SK-N-SH treated with all-trans-retinoic acid at 6 μM for 48 hours (cell line): ENCODE data around the gene RSPRY1.

Experiments used
- ATAC-seq: fragments of 200-7000 bp; cut with Tn5 transposase; 3 replicates; pipeline ENCODE4 v1.9.1; 2020; ENCODE audit warnings: mild to moderate bottlenecking, moderate library complexity
- ARNTL ChIP-seq: fragments of 450-650 bp; formaldehyde crosslinking; IDR thresholded peaks from 2 replicates; pipeline ENCODE4 v1.5.0; 2020; ENCODE audit warnings: low read depth, mild to moderate bottlenecking, moderate library complexity, borderline replicate concordance
- BACH2 ChIP-seq: fragments of 250-450 bp; sonication (Bioruptor Pico); IDR thresholded peaks from 2 replicates; pipeline ENCODE4 v1.9.0; 2021; ENCODE audit warnings: mild to moderate bottlenecking, borderline replicate concordance
- CSDC2 ChIP-seq: fragments of 250-450 bp; sonication (Bioruptor Pico); IDR thresholded peaks from 2 replicates; pipeline ENCODE4 v1.5.0; 2020; ENCODE audit warnings: mild to moderate bottlenecking, moderate library complexity
- ESRRG ChIP-seq: fragments of 250-450 bp; sonication (Bioruptor Pico); IDR thresholded peaks from 2 replicates; pipeline ENCODE4 v1.6.1; 2021; ENCODE audit warnings: mild to moderate bottlenecking
- GLIS3 ChIP-seq: fragments of 250-450 bp; sonication (Bioruptor Pico); IDR thresholded peaks from 2 replicates; pipeline ENCODE4 v1.5.0; 2020; ENCODE audit warnings: mild to moderate bottlenecking, moderate library complexity
- ISL1 ChIP-seq: fragments of 250-450 bp; sonication (Bioruptor Pico); IDR thresholded peaks from 2 replicates; pipeline ENCODE4 v2.1.2; 2022; ENCODE audit warnings: mild to moderate bottlenecking, moderate library complexity
- OSR1 ChIP-seq: fragments of 250-450 bp; sonication (Bioruptor Pico); IDR thresholded peaks from 2 replicates; pipeline ENCODE4 v1.8.0; 2022; ENCODE audit warnings: moderate library complexity, mild to moderate bottlenecking, inconsistent platforms
- POU6F1 ChIP-seq: fragments of 250-450 bp; sonication (Bioruptor Pico); IDR thresholded peaks from 2 replicates; pipeline ENCODE4 v1.8.0; 2021; ENCODE audit warnings: low read depth, mild to moderate bottlenecking, moderate library complexity, borderline replicate concordance
- PPARA ChIP-seq: fragments of 250-450 bp; sonication (Bioruptor Pico); IDR thresholded peaks from 2 replicates; pipeline ENCODE4 v1.5.0; 2020; ENCODE audit warnings: mild to moderate bottlenecking, borderline replicate concordance
- RARB ChIP-seq: fragments of 250-450 bp; sonication (Bioruptor Pico); IDR thresholded peaks from 2 replicates; pipeline ENCODE4 v1.8.0; 2021; ENCODE audit warnings: mild to moderate bottlenecking, moderate library complexity
- SNAI2 ChIP-seq: fragments of 250-450 bp; sonication (Bioruptor Pico); IDR thresholded peaks from 2 replicates; pipeline ENCODE4 v1.5.0; 2020; ENCODE audit warnings: mild to moderate bottlenecking, moderate library complexity
- TOX ChIP-seq: fragments of 250-450 bp; sonication (Bioruptor Pico); IDR thresholded peaks from 2 replicates; pipeline ENCODE4 v1.8.0; 2021; ENCODE audit warnings: mild to moderate bottlenecking, moderate library complexity, borderline replicate concordance
- ZC3H10 ChIP-seq: fragments of 250-450 bp; sonication (Bioruptor Pico); IDR thresholded peaks from 2 replicates; pipeline ENCODE4 v1.5.1; 2021; ENCODE audit warnings: mild to moderate bottlenecking, moderate library complexity
- ZFP3 ChIP-seq: fragments of 250-450 bp; sonication (Bioruptor Pico); IDR thresholded peaks from 2 replicates; pipeline ENCODE4 v1.5.0; 2020; ENCODE audit warnings: mild to moderate bottlenecking, moderate library complexity
- ZFP30 ChIP-seq: fragments of 450-650 bp; formaldehyde crosslinking; IDR thresholded peaks from 2 replicates; pipeline ENCODE4 v1.5.0; 2022; ENCODE audit warnings: mild to moderate bottlenecking, moderate library complexity
- ZNF565 ChIP-seq: fragments of 450-650 bp; formaldehyde crosslinking; conservative IDR thresholded peaks from 2 replicates; pipeline ENCODE4 v1.5.0; 2020; ENCODE audit warnings: low read depth, mild to moderate bottlenecking, moderate library complexity
- ZNF70 ChIP-seq: fragments of 450-650 bp; formaldehyde crosslinking; IDR thresholded peaks from 2 replicates; pipeline ENCODE4 v1.5.0; 2020; ENCODE audit warnings: mild to moderate bottlenecking, moderate library complexity
- TF ChIP-seq, protein P1 (sequence below): fragments of 250-450 bp; sonication (Bioruptor Pico); IDR thresholded peaks from 2 replicates; pipeline ENCODE4 v1.5.1; 2020; ENCODE audit warnings: low read depth, mild to moderate bottlenecking, moderate library complexity
- TF ChIP-seq, protein P2 (sequence below): fragments of 250-450 bp; sonication (Bioruptor Pico); IDR thresholded peaks from 2 replicates; pipeline ENCODE4 v1.5.1; 2021; ENCODE audit warnings: mild to moderate bottlenecking, moderate library complexity

RSPRY1 gene

DNA sequence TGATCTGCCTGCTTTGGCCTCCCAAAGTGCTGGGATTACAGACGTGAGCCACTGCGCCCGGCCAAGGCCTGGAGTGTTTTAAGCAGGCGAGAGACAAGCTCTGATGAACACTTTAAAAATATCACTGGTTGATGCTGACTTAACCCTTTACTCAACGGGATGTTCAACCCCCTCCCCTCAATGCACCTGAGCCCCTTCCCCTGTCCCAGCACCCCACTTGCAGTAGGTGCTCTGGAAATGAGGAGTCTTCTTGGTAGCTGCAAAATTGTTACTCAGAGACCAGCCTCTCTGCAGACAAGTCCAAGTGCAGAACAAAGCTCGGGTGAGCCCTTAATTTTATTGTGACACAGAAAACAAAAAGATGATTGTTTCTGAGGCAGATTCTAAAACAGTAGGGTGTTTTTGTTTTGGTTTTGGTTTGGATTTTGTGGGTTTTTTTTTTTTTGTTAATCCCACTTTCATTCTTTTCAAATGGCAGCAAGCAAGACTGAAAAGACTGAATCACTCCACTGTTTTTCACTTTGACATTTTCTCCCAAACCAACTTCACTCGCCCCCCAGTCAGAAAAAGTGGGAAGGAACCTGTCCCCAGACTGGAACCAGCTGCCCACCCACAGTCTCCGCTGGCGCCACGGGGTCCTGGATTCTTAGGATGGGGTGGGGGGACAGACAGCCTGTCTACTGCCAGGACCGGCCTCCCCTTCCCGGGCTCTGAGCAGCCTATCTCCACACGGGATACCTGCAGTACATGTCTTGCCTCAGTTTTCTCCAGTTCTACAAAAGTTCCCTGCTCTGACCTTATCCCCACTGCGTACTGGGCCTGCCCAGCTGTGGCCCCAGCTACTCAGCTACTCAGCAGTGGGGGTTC is 103.5 kb downstream of the RSPRY1 start:
- ATAC-seq, result no peak; the same call in 2 of the 3 replicates
- no peak for TF ChIP-seq GLIS3
- no peak for TF ChIP-seq ESRRG (CRISPR knock-in tag)
- TF ChIP-seq ZNF70, result no peak
- no peak for TF ChIP-seq ISL1
- TF ChIP-seq BACH2, result no peak
- no peak for TF ChIP-seq ZFP30 (CRISPR knock-in tag)
- TF ChIP-seq PPARA, result no peak
- no peak for TF ChIP-seq POU6F1 (CRISPR knock-in tag)
- no peak for TF ChIP-seq ZNF565 (CRISPR knock-in tag)
- no peak for TF ChIP-seq ZC3H10 (CRISPR knock-in tag)
- TF ChIP-seq RARB, result no peak
- TF ChIP-seq ZFP3 (CRISPR knock-in tag), result no peak
- no peak for TF ChIP-seq CSDC2 (CRISPR knock-in tag)
- no peak for TF ChIP-seq TOX (CRISPR knock-in tag)
- no peak for TF ChIP-seq OSR1 (CRISPR knock-in tag)
- TF ChIP-seq, protein P1, sequence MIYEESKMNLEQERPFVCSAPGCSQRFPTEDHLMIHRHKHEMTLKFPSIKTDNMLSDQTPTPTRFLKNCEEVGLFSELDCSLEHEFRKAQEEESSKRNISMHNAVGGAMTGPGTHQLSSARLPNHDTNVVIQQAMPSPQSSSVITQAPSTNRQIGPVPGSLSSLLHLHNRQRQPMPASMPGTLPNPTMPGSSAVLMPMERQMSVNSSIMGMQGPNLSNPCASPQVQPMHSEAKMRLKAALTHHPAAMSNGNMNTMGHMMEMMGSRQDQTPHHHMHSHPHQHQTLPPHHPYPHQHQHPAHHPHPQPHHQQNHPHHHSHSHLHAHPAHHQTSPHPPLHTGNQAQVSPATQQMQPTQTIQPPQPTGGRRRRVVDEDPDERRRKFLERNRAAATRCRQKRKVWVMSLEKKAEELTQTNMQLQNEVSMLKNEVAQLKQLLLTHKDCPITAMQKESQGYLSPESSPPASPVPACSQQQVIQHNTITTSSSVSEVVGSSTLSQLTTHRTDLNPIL, result no peak
- TF ChIP-seq, protein P2, sequence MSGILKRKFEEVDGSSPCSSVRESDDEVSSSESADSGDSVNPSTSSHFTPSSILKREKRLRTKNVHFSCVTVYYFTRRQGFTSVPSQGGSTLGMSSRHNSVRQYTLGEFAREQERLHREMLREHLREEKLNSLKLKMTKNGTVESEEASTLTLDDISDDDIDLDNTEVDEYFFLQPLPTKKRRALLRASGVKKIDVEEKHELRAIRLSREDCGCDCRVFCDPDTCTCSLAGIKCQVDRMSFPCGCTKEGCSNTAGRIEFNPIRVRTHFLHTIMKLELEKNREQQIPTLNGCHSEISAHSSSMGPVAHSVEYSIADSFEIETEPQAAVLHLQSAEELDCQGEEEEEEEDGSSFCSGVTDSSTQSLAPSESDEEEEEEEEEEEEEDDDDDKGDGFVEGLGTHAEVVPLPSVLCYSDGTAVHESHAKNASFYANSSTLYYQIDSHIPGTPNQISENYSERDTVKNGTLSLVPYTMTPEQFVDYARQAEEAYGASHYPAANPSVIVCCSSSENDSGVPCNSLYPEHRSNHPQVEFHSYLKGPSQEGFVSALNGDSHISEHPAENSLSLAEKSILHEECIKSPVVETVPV, result no peak
- TF ChIP-seq SNAI2 (CRISPR knock-in tag), result no peak
- no peak for TF ChIP-seq ARNTL (CRISPR knock-in tag)
